HG03442 (cell line): ENCODE results near the gene ABHD5.

Source experiments
- ATAC-seq: cut with Tn5 transposase; IDR thresholded peaks from one replicate; pipeline ENCODE4 v1.9.1; 2021; ENCODE audit warnings: mild to moderate bottlenecking, moderate library complexity; ENCODE audit not compliant: unreplicated experiment

ABHD5 gene

GRCh38 chr3:43773273-43774094 is 82.7 kb downstream of the ABHD5 start:
- no peak for ATAC-seq

GRCh38 chr3:43774799-43775198 is 84.1 kb downstream of the ABHD5 start:
- no peak for ATAC-seq

GRCh38 chr3:43776101-43776500 is 85.4 kb downstream of the ABHD5 start:
- no peak for ATAC-seq

- ATAC-seq = no peak
These were observed 89.1 kb downstream of the ABHD5 start for GRCh38 chr3:43779850-43780249.

GRCh38 chr3:43782541-43782940 is 91.8 kb downstream of the ABHD5 start:
- no peak for ATAC-seq
